Dedifferentiated amniotic fluid mesenchymal stem cell (primary cell): ENCODE measurements around the gene LUC7L3.
A peak's percentile ranks its signal among the peaks of the same experiment; 100 is the strongest.

Experiments used
- DNase-seq: peaks from one replicate; pipeline ENCODE4 v3.0.0-alpha.2; 2016; ENCODE audit errors: extremely low spot score

Gene LUC7L3

DNA sequence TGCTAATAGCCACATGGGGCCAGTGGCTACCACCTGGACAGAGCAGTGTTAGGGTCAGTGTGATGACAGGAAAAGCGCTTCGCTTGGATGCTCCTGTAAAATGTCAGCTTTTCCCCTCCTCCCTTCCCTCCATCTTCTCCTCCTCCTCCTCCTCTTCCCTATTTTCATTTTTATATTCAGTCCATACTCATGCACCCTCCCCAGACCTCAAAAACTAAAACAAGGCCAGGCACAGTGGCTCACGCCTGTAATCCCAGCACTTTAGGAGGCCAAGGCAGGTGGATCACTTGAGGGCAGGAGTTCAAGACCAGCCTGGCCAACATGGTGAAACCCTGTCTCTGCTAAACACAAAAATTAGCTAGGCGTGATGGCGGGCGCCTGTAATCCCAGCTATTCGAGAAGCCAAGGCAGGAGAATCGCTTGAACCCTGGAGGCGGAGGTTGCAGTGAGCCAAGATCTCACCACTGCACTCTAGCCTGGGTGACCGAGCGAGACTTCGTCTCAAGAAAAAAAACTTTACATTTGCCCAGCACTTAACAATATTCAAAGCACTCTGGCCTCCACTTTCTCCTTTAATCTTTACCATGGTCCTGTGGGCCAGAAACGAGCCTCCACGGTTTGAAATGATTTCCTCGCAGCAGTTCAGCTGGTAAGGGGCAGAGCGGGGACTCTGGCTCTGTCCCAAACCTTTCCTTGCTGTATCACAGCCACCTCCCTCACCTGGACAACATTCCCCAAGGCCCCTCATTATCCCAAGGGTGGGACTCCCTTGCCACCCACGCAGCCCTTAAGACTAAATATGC lies 33.5 kb upstream of the LUC7L3 start:
- no peak for DNase-seq

DNA sequence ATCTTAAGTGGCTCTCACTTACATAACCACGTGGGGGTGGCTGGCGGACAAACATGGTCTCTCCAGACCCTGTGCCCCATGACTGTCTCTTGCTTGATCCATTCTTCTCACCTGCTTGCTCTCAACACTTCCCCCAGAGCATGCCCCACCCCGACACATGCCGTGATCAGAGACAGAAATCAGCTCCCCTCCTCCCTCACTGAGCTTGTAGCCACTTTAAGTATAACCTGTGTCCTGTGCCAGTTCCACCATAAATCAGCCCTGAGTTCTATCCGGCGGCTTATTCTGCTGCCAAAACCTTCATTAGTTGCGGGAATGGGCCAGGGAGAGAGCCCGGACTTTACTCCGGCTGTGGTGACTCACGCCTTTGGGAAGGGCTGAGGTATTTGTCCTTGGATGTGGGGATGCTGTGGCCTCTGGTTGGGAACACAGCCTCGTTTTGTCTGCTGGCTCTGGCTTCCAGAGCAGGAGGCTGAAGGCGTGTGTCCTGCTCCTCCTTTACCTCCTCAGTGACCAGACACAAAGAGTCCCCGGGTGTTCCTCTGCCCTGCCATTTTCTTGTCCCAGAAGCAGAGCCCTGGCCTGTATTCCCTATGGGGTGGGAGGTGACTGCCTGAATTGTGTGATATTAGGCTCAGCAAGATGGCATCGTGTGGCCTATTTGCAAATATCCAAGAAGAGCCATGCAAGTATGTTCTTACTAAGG lies 32.8 kb upstream of the LUC7L3 start:
- DNase-seq: peak; percentile 55

DNA sequence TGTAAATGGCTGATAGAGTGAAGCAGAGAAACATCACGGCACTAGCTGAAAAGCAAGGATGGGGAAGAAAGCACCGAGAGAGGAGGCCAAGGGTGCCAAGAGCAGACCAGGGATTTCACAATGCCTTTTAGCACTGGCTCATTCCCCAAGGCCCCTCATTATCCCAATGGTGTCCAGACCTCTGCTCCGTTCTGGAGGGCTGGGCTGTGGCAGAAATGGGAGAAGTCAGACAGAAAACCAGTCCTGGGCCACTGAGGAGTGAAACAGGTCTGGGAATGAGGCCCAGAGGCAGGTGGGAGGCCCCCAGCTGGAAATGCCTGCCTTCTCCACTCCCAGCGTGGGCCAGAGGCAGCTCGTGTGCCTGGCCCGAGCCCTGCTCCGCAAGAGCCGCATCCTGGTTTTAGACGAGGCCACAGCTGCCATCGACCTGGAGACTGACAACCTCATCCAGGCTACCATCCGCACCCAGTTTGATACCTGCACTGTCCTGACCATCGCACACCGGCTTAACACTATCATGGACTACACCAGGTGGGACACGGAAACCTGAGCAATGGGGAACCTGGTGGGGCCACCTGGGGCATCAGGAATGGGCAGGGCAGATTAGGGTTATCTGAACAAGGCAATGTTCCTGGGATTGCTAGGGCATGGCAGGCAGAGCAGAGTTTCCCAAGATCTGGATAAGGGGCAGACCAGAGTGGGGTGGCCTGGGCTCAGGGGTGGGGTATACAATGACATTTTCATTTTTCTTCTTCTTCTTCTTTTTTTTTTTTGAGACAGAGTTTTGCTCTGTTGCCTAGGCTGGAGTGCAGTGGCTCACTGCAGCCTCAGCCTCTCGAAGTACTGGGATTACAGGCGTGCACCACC lies 32.0 kb upstream of the LUC7L3 start:
- no peak for DNase-seq

DNA sequence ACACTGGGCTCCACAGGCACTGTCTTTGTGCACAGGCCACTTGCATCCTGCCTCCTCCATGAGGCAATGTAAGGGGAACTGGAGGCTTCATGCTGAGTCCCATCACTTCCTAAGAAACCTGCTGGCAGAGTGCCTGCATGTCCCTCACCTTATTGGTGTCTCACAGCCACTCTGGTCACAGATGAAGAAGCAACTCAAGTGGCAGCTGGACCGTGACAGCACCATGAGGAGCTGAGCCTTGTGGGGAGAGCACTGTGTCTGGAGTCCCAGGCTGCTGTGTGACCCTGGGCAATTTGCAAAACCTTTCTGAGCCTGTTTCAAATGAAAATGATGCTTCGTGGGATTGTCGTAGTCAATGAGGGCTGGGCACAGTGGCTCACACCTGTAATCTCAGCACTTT lies 31.2 kb upstream of the LUC7L3 start:
- DNase-seq: no peak

DNA sequence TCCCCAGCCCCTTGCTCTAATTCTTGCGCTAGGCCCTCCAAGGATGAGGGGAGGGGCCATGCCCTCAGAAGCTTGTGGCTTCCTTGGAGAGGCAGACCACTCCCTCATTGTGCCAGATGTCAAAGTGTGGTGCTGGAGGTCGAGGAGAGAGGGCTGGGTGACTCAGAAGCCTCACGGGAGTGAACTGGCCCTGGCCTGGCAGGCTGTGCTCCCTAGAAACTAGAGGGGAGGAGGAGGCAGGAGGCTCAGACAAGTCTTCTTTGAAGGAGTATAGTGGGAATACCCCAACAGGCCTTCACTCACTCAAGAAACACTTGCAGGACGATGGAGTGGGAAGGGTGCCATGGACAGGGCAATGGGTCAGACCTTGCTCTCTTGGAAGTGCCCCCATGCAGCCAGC lies 30.2 kb upstream of the LUC7L3 start:
- no peak for DNase-seq

DNA sequence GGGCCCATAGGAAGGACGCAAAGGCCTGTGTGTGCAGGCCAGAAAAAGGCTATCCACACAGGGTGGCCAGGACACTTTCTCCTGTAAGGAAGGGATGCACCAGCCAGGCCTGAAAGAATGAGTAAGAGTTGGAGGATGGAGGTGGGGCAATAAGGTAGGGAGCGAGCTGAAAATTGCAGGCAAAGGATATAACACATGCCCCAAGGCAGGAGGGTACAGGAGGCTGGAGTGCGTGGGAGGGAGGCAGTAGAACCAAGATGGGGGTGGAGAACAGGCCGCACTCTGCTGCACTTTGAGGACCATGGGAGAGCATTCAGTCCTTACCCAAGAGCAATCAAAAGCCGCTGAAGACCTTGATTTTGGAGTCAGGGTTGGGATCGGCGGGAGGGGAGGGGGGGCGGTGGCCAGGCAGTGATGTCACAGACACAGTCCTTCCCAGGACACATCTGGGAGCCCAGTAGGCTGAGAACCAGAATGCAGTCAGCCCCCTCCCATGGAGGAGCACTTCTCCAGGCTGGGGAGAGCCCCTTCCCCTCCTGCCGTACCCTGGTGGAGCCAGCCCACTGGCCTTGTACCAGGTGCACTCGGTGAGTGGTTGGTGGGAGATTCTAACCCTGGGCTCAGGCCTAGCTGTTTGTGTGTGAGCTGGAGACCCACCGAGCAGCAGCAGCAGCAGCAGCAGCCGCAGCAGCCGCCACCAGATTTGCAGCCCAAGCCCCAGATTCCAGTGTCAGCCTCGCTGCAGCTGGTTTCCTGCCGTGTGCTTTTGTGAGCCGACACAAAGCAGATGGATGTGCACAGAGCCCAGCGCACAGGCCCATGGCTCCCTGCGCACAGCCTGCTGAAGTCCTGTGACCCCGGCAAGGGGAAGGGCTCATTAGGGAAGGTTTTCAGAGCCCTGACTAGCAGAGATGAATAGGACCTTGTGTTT lies 29.2 kb upstream of the LUC7L3 start:
- no peak for DNase-seq

DNA sequence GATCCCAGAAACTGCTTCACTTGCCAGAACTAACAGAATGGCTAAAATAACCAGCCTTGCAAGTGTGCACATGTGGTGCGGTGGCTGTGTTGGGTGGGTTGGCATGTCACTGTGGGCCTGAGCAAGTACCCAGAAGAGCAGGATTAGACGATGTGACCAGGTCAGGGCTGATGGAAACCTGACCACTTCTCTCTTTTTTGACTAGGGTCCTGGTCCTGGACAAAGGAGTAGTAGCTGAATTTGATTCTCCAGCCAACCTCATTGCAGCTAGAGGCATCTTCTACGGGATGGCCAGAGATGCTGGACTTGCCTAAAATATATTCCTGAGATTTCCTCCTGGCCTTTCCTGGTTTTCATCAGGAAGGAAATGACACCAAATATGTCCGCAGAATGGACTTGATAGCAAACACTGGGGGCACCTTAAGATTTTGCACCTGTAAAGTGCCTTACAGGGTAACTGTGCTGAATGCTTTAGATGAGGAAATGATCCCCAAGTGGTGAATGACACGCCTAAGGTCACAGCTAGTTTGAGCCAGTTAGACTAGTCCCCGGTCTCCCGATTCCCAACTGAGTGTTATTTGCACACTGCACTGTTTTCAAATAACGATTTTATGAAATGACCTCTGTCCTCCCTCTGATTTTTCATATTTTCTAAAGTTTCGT lies 28.4 kb upstream of the LUC7L3 start:
- no peak for DNase-seq

DNA sequence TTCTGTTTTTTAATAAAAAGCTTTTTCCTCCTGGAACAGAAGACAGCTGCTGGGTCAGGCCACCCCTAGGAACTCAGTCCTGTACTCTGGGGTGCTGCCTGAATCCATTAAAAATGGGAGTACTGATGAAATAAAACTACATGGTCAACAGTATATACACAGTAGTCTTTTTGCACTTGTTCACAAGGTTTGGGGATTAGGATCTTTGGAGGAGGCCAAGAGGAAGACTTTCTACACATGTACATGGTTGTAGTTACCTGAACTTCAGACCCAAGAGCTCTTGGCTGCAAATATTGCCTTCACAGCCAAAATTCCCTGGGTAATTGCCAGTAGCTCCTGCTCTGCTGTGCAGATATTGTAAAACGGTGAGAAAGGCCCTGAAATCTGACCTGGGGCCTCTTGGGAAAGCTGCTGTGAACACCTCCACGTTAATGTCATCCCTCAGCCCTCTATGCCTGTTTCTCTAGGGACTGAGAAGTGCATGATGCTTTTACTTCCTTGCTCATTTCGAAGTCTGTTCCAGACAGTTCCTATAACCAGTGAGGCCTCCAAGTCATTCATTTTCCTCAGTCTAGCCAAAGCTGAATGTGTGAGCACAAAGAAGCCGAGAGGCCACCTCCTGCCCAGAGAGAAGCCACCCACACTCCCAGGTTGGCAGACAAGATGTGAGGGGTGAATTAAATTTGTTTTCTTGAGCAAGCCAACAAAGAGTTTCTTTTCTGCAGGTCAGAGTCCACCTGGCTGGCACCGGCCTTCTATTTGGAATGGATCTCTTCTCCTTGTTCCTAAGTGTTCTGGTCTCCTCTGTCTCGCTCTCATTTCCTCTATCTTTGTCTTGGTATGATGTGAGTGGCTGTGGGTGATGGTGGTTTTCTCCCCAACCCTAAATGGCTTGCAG lies 27.6 kb upstream of the LUC7L3 start:
- DNase-seq: no peak

DNA sequence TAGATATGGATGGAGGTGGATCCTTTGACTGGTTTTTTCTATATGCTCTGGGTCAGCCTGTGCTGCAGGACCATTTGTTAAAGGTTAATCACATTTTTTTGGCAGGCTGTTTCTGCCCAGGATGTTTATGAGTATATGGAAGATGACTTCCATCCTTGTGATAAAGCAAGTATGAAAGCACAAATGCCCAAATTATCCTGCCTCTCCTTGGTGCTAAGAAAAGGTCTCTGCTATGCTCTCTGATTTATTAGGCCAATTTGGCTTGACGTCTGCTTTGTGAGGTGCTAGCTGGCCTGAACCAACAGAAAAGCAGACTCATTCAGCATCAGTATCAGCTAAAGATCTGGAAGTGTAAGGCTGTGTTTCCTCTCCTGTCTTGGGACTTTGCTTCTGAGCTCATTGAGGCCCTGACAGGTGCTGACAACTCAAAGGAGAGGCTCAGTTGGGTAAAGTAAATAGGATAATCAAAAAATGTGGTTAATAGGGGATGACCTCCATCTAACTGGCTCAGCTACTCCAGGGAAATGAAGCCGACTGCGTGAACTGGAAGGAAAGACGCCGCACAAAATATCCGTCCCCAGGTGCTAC lies 26.9 kb upstream of the LUC7L3 start:
- DNase-seq: no peak

DNA sequence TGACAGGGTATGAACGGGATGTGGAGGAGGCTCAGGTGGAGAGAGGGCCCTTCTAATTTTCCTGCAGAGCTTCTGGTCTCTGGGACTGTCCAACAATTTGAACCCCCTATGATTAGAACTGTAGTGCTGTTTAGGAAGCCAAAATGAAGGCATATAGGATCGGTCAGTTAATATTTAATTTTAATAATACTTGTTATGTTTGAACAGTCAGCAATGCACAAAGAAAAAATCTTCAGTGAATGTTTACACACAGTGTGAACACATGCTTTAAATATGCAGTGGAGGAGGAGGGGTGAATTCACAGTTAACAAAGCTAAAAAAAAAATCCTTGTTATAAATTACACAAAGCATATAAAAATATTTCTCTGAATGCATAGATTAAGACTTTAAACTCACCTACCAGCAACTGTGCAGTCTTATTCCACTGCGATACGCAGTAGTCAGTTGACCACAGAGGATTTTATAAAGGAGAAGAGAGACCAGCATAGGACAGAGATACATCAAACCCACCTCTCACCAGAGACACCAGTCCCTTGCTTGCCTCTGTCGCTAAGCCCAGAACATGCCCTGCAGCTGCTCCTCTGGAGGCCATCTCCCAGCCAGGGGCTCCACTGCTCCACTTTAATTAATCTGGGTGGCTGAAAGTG lies 26.2 kb upstream of the LUC7L3 start:
- peak; percentile 19 for DNase-seq

DNA sequence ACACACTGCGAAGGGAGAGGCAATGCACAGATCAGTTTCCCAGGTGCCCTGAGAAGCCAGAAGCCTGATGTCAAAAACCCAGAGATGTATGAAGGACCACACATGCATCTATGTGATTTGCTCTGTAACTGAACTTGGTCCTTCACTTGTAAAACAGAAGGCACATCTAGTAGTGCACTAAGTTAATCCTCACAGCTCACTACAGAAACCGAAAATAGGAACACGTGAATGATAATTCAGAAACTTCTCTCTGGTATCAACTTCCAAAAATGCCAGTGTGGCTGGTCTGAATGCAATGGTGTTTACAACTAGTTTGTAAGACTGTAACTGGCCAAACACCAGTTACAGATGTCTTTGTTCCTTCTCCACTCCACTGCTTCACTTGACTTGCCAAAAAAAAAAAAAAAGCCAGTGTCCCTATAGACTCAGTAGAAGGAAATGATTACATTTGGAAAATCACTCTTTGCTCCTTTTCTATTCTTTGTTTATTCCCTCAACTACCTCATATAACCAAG lies 23.0 kb upstream of the LUC7L3 start:
- no peak for DNase-seq

DNA sequence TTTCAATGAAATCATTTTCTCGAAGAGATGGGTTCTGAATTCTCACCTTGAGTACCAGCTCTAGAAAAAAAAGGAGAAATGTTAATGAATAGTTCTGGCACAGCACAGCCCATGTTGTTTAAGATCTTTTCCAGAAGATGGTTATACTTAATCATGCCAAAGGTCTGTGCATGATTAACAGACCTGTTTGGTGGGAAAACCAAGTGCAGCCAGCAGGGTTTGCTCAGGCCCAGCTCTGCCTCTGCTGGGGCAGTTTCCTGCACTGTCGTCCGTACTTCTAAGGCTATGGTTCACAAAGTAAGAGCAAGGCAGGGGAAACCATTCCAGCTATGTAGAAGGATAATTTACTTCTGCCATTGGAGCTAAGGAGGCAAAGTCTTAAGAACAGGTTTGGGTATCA lies 22.3 kb upstream of the LUC7L3 start:
- DNase-seq: no peak

DNA sequence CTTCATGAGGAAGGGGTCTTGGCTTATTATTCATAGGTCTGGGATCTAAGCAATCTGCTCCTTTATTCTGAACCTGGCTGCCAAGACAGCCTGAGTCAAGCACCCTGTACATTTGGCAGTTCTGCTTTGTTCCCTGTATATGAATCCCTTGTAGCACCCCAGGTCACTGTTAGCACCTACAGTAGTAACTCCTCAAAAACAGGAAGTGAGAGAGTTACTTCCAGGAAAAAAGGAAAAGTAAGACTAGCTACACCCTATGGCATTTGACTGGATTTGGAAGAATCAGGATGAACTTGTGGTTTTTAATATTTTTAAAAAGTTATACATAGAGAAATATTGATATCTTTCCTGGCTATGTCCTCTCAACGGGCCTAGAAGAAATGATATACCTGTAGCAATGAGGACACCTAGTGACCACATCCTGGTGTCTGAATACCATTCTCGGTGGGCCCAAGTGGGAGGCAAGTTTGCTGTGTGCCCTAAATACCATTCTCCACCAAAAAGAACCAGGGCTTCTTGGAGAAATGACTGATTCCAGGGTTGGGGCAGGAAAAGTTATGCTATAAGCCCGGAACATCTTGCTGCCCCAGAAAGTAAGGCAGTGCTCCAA lies 21.6 kb upstream of the LUC7L3 start:
- DNase-seq: no peak

DNA sequence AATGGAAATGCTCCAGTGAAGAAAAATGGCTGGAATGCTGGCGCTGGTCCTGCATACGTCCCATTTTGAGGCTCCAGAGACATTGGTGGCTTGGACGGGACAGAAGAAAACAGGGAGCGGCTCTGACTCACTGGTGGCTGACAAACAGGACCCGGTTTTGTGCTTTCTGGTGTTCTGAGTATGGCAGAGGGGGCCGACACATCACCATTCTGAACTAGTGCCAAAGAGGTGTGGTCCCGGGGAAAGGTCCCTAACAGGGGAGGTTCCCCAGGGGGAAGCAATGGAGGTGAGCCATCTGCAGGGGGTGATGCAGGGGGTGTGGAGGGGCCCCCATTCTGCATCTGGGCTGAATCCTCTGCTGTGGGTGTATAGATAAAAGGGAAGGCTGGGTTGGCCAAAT lies 20.0 kb upstream of the LUC7L3 start:
- no peak for DNase-seq

DNA sequence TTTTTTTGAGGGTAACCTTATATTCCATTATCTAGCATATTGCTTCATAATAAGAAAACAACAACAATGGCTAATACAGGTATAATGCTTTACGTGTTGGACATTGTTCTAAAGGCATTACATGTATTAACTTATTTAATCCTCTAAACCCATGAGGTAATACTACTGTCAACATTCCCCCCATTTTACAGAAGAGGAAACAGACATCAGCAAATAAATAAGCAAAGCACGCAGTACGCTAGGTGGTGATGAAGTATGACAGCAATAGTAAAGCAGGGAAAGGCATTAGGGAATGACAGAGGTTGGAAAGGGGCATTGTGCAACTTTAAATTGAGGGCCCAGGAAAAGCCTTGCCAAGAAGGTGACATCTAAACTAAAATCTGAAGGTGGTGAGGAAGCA lies 16.2 kb upstream of the LUC7L3 start:
- no peak for DNase-seq

DNA sequence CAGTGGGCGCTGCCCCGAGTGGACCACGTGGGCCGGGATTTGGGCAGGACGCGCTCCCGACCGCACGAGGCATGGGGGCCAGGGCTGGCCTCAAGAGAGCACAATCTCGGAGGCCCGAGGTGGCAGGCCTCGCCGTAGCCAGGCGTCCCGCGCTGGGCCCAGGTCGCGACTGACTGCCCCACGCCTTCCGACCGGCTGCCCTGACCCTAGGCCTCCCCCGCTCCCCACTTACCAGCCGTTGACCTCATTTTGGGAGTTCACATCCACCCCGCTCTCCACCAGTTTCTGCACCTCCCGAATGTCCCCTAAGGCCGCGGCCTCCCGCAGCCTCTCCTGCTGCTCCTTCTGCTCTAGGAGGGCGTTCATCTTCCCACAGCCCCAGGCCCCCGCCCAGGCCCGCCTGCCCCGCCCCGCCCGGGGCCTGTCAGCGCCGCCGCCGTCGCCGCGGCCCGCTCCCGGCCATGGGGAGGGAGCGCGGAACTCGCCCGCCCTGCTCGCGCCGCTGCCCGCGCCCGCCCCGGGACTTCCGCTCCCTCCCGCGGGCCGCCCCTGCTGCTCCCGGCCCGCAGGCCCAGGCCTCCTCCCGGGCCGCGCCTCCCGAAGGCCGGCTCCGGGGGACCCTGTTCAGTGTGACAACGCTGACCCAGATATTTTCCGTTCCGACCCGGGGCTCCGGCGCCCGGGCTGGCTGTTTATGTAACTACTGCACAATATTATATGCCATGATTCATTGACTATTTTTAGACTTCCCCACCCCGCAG lies 11.9 kb upstream of the LUC7L3 start, which contains the start of gene ANKRD40:
TSS of gene ANKRD40 (minus strand) at position 626 of the 761 bp plus-strand sequence. CDS start at position 366, 260 bp downstream.
- peak; percentile 96 for DNase-seq
